Colonic mucosa (tissue), 4 donors: ENCODE data around the gene HUNK. TPM values are rescaled to one million over a fixed set of nuclear protein-coding genes. Genes with fewer than 3 reads are reported as not detected.
"Not testable (repeated sequence)": the region's sequence is repeated elsewhere in the genome, so short reads cannot be mapped to it uniquely, and the experiment has no call there.

ENCODE experiments used
- DNase-seq: peaks from one replicate; pipeline ENCODE4 v3.0.0-alpha.2; 2020
- H3K27ac ChIP-seq: fragments of 200-600 bp; one replicate; pipeline ENCODE4 v1.8.0; 2021
- H3K27me3 ChIP-seq: fragments of 200-600 bp; one replicate; pipeline ENCODE4 v1.8.0; 2021
- H3K36me3 ChIP-seq: fragments of 200-600 bp; one replicate; pipeline ENCODE4 v1.8.0; 2021
- H3K4me1 ChIP-seq: fragments of 200-600 bp; one replicate; pipeline ENCODE4 v1.8.0; 2021; ENCODE audit warnings: mild to moderate bottlenecking
- H3K4me3 ChIP-seq: fragments of 200-600 bp; one replicate; pipeline ENCODE4 v1.8.0; 2021
- H3K9ac ChIP-seq, 2 donors: one replicate each; pipeline ENCODE4 v1.7.0; 2013; ENCODE audit warnings: control low read depth in 2 of 2, low read depth in 2 of 2, low read length in 2 of 2
- H3K9me3 ChIP-seq: fragments of 200-600 bp; one replicate; pipeline ENCODE4 v1.8.0; 2021
- CTCF ChIP-seq: fragments of 200-600 bp; IDR thresholded peaks from one replicate; pipeline ENCODE4 v1.8.0; 2022; ENCODE audit warnings: antibody characterized with exemption, mild to moderate bottlenecking
- intact Hi-C: fragments of 100-400 bp; cut with DNase I; formaldehyde crosslinking; loops from one replicate; pipeline ENCODE4 v1.14.1; 2022
- total RNA-seq, 2 donors: library from RNA; stranded (reverse); fragmentation: NEBNext Ultra II Directional in 1 of 2; extraction: Animal tissue kit (Norgen Biotek cat#: 25700) in 1 of 2; gene quantifications; one replicate each; pipeline ENCODE4 v1.2.1, GENCODE V29; 2021
- donor health status: healthy.
- donor health status: DM: no; HTN: no; CAD: no.
- donor health status: DM: no; HTN: no; CAD: no.

HUNK gene
- total RNA-seq, 2 donors from 2014 or later = 7.2 to 13.0 TPM

DNA sequence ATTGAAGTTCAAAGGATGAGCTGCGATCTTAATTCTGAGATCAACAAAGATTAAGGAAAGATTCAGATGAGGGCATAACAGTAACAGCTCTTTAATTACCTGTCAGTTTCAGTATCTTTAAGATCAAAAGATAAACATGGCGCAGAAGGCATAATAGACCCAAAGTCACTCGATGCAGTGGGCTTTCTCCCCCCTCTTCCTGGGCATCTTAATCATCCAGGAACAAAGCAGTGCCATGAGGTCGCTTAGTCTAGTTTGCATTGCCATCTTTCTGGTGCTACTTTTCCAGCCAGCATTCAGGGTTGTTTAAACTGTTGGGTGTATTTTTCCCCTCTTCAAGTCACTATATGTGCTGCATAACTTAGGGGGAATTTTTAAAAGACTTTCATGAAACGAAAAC, 72.3 kb downstream of the HUNK start:
- H3K27ac ChIP-seq = no peak overlapping the region
- intact Hi-C loops = no loop called here

GRCh38 chr21:31945546-31945945, 72.7 kb downstream of the HUNK start:
- Histone ChIP-seq H3K4me3 (no peak overlapping the region), H3K9ac (no peak overlapping the region), H3K27ac (no peak overlapping the region), H3K27me3 (no peaks in the 10 kb centered on the region), H3K36me3 (no peaks in the 10 kb centered on the region), H3K4me1 (no peaks in the 10 kb centered on the region), H3K9me3 (no peaks in the 10 kb centered on the region)
- no peak for TF ChIP-seq CTCF
- intact Hi-C loops = no loop called here
- DNase-seq = no peak

More for the DNA sequence above, 72.3 kb downstream of the HUNK start:
- H3K4me1 ChIP-seq = no peaks in the 10 kb centered on the region
- no peaks in the 10 kb centered on the region for H3K36me3 ChIP-seq
- DNase-seq = no peak
- no peaks in the 10 kb centered on the region for H3K27me3 ChIP-seq
- no peaks in the 10 kb centered on the region for H3K9me3 ChIP-seq
- no peak overlapping the region for H3K4me3 ChIP-seq
- TF ChIP-seq CTCF = no peak
- no peak overlapping the region for H3K9ac ChIP-seq

DNA sequence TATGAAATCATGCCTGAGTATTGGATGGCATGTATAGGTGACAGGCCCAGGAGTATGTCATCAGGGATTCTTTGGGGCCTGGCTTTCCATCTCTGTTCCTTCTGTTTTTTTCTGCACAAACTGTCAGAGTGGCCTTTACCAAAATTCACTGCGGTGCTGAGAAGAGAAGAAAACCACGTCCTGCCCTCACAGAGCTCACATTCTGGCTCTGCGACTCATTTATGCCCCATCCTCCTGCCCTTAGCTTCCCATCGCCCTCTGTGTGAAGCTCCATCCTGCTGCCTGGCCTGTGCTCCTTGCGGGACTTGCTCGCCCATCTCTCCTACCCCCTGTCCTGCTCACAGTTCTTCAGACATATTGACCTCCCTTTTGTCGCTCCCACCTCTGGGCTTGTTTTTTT, 73.4 kb downstream of the HUNK start:
- H3K27ac ChIP-seq = no peak overlapping the region

DNA sequence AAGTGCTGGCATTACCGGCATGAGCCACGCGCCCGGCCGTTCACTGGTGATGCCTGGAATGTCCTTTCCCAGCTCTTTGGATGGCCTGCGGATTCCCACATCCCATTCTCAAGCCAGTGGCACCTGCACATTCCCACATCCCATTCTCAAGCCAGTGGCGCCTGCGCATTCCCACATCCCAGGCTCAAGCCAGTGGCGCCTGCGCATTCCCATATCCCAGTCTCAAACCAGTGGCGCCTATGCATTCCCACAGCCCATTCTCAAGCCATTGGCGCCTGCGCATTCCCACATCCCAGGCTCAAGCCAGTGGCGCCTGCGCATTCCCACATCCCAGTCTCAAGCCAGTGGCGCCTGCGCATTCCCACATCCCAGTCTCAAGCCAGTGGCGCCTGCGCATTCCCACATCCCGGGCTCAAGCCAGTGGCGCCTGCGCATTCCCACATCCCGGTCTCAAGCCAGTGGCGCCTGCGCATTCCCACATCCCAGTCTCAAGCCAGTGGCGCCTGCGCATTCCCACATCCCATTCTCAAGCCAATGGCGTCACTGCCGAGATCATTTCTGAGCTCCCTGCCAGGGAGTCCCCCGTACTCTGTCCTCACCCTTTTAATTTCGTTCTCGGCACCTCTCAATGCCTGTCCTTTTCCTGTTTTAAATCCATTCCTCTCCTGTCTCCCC, 74.2 kb downstream of the HUNK start:
- H3K27me3 ChIP-seq, H3K9ac ChIP-seq, H3K36me3 ChIP-seq, H3K4me3 ChIP-seq, H3K27ac ChIP-seq, H3K9me3 ChIP-seq, H3K4me1 ChIP-seq, DNase-seq, intact Hi-C loops: not testable (repeated sequence)

More for the DNA sequence above, 73.4 kb downstream of the HUNK start:
- Histone ChIP-seq H3K27me3 (no peaks in the 10 kb centered on the region), H3K4me3 (no peak overlapping the region), H3K9ac (no peak overlapping the region), H3K36me3 (no peaks in the 10 kb centered on the region), H3K4me1 (no peaks in the 10 kb centered on the region), H3K9me3 (no peaks in the 10 kb centered on the region)
- no peak for TF ChIP-seq CTCF
- DNase-seq = no peak
- intact Hi-C loops = no loop called here

GRCh38 chr21:31948676-31949075, 75.9 kb downstream of the HUNK start:
- TF ChIP-seq CTCF = no peak
- H3K4me1 ChIP-seq = no peaks in the 10 kb centered on the region
- no peaks in the 10 kb centered on the region for H3K36me3 ChIP-seq
- H3K27me3 ChIP-seq = no peaks in the 10 kb centered on the region
- no peak for DNase-seq
- no peak overlapping the region for H3K4me3 ChIP-seq
- H3K9ac ChIP-seq = no peak overlapping the region
- no peak overlapping the region for H3K27ac ChIP-seq
- intact Hi-C loops = no loop called here
- no peaks in the 10 kb centered on the region for H3K9me3 ChIP-seq

- Histone ChIP-seq H3K27me3 (no peaks in the 10 kb centered on the region), H3K4me1 (no peaks in the 10 kb centered on the region), H3K9me3 (no peaks in the 10 kb centered on the region), H3K27ac (no peak overlapping the region), H3K36me3 (no peaks in the 10 kb centered on the region), H3K4me3 (no peak overlapping the region), H3K9ac (no peak overlapping the region)
- no peak for DNase-seq
- TF ChIP-seq CTCF = no peak
- intact Hi-C loops = no loop called here
Observed at GRCh38 chr21:31952828-31953227, 80.0 kb downstream of the HUNK start.
